GM12873 (cell line): ENCODE data around the gene NYNRIN.

Experiments
- CTCF ChIP-seq: IDR thresholded peaks from 2 replicates; pipeline ENCODE4 v1.5.1; 2012; ENCODE audit warnings: low read depth, mild to moderate bottlenecking, moderate library complexity, low read length, control low read depth; ENCODE audit not compliant: insufficient read depth; ENCODE audit errors: missing control alignments

The NYNRIN gene

GRCh38 chr14:24390701-24391468, 7.9 kb upstream of the NYNRIN start:
- TF ChIP-seq CTCF, result no peak

GRCh38 chr14:24392325-24393091, 6.3 kb upstream of the NYNRIN start:
- no peak for TF ChIP-seq CTCF

- TF ChIP-seq CTCF, result no peak
These were observed 4.5 kb upstream of the NYNRIN start for GRCh38 chr14:24394275-24394674.

- no peak for TF ChIP-seq CTCF
These were observed 2.9 kb upstream of the NYNRIN start for GRCh38 chr14:24395609-24396582.

DNA sequence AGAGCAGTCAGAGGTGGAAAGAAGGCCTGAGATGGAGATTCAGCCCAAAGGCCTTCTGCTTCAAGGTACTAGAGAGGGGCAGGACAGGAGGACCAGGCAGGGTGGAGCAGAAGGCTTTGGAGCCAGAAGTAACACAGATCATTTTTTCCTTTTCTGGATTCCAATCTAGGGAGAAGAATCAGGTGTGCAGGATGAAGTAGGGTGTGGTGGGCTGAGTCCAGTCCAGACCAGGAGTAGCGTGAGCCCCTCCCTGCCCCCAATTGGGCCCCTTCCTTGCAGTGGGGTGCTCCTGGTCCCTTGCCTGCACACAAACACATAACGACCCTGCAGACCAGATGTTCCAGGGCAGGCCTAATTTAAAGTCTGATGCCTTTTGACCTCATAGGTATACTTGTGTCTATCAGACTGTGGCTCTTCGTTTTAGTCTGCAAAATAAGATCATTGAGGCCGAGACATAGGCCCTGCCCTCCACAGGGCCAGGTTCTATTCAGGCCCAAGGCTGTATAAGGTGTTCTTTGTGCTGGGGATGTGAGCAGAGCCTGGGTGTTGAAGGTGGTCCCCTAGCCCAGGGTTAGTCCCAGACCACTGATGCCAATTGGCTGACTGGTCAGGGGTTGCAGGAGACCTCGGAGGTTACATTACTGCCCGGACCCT, 1.0 kb upstream of the NYNRIN start:
- no peak for TF ChIP-seq CTCF

- no peak for TF ChIP-seq CTCF
These were observed 530 bp upstream of the NYNRIN start for GRCh38 chr14:24398293-24398652.
